HG03064 (cell line): Measurements from ENCODE around the gene DLGAP4.
"Not testable (repeated sequence)": the region's sequence is repeated elsewhere in the genome, so short reads cannot be mapped to it uniquely, and the experiment has no call there.

Source experiments
- ATAC-seq: cut with Tn5 transposase; IDR thresholded peaks from one replicate; pipeline ENCODE4 v1.9.1; 2021; ENCODE audit warnings: low read depth; ENCODE audit not compliant: unreplicated experiment

DLGAP4 gene

DNA sequence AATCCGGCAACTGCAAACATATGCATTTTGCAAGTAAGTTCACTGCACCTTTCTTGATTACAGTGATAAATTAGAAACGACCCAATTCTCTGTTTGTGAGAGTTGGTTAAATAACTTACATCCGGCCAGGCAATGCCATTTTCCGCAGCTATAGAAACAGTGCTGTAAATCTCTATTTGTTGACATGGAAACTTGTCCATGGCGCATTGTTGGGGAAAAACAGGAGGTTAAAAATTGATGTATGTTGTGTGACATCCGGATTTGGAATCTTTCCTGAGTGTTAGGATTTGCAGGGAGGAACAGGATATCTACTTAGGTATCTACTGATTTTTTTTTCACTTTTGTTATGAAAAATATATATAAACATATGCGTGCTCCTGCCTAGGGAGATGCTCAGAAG lies 66.5 kb downstream of the DLGAP4 start:
- no peak for ATAC-seq

DNA sequence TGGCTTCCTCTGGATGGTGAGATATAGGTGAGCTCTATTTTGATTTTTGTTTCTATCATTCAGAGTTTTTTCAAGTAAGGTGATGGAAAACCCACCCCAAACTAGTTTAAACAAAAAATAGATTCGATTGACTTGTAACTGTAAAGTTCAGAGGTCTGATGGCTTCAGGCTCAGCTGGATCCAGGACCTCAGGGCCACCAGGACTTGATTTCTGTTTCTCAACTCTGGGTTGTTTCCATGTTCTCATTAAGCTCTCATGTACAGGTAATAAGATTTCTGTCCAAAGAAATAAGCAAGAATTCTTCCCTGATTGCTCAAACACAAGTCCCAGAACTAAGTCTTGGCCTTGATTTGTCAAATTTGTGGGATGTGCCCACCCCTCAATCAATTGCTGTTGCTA lies 67.0 kb downstream of the DLGAP4 start:
- ATAC-seq: no peak

DNA sequence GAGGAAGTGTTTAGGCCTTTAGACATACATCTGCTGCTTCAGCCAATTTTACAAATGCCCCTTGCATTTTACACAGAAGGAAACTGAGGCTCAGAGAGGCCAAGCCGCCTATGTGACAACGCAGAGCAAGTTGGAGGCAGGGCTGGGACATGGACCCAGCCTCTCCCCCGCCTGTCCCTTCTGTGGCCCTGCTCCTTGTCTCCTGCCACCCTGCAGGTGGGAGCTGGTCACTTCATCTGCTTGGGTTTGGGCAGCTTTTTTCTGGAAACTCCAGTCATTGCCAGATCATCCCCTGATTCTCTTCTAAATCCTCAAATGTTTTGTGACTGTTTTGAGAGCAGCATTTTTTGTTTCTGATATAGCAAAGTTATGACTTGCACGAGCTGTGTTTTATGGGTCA lies 68.9 kb downstream of the DLGAP4 start:
- no peak for ATAC-seq

DNA sequence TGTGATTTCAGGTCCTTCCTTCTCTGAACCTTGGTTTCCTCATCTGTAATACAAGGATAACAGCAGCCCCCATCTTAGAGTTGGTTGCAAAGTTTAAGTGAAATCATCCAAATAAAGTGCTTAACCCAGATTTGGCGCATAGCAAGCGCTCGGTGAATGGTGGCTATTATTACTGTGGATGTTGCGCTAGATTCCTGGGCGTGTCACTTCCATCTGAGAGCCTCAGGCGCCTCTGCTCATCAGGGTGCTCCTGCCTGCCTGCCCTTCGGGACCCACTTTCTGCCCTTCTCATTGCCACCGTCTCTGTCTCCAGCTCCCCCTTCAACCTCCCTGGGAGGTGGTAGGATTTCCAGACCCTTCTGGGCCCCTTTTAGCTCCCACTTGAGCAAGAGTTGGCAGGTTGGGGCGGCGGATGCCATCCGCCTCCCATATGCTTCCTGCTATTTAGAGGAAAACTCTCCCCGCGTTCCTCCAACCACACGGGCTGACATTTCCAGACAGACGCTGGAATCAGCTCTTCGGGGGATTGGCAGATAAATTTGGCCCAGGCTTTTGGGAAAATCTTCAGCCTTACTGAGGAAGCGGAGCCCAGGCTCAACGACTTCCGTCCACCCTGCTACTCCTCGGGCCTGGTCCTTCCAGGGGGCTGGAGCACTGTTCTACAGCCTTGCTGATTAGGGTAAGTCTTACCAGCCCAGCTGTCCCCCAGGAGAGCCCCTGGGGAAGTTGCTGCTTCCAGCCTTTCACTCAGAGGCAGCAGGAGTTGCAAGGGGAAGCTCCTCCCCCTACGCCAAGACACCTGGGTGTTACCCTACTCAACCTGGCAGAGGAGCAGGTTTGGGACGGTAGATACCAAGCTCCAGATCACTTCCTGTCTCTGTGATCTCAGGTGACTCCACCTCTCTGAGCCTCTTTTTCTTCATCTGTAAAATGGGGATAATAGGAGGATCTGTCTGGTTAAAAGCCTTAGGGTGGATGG lies 71.5 kb downstream of the DLGAP4 start:
- no peak for ATAC-seq

DNA sequence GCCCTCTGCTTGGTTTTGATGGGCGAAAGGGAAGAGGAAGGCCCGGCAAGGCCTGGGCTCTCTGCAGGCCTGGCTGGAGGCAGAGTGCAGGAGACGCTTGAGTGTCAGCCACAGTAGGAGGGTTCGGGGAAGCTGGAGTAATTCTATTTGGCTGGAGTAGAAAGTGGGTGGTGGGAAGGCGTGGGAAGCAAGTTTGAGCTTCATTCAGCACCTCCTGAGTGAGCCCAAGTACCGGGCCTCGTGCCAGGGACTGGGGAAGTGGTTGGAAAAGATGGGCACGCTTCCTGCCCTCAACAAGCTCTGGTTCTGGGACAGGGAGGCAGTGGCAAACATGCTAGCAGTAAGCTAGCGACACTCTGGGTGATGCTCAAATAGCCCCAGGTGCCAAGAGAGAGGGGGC lies 72.5 kb downstream of the DLGAP4 start:
- no peak for ATAC-seq

DNA sequence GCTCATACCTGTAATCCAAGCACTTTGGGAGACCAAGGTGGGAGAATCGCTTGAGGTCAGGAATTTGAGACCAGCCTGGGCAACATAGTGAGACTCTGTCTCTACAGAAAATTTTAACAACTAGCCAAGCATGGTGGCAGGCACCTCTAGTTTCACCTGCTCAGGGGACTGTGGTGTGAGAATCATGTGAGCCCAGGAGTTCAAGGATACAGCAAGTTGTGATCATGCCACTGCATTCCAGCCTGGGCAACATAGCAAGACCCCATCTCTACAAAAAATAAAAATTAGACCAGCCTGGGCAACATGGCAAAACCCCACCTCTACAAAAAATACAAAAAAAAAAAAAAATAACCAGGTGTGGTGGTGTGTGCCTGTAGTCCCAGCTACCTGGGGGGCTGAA lies 73.8 kb downstream of the DLGAP4 start:
- not testable (repeated sequence) for ATAC-seq

DNA sequence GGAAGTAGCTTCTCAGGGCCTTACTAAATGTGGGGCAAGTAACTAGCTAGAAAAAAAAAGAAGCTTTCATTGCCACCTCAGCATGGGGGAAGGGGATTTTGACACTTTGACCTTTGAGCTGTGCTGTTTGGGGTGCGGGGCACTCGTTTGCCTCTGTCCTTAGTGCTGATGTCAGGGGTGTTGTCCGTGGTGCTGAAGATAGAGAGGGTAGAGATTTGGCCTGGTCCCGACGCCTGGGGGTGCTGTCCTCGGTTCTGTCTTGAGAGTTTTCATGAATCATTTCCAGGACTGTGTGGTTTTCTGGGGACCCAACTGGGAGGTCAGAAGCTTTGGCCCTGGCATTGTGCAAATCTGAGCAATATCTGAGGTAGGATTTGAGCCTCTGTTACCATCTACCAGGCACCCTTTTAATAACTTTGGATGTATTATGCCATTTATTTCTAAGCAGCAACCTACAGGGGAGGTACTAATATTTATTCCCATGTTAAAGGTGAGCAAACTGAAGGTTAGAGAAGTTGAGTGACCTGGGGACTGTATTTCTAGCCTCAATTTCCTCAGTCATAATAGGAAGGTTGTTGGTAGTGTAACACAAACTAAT lies 78.0 kb downstream of the DLGAP4 start:
- ATAC-seq: no peak

DNA sequence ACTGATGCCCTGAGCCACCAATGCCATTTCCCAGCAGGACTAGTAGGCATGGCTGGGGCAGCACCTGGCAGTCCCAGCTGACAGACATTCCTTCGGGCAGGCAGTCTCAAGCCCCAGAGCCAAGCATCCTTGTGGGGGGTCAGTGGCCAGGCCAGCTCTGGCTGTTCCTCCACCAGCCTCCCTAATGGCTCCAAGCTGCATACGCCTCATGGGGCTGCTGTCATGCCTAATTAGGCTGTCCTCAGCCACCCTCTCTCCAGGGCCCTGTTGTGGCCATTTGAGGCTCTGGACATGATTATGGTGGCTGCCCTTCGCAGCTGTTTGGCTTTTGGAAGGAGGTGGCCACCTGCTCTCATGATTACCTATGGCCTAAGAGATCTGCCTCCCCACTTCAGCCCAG lies 79.4 kb downstream of the DLGAP4 start:
- ATAC-seq: no peak

DNA sequence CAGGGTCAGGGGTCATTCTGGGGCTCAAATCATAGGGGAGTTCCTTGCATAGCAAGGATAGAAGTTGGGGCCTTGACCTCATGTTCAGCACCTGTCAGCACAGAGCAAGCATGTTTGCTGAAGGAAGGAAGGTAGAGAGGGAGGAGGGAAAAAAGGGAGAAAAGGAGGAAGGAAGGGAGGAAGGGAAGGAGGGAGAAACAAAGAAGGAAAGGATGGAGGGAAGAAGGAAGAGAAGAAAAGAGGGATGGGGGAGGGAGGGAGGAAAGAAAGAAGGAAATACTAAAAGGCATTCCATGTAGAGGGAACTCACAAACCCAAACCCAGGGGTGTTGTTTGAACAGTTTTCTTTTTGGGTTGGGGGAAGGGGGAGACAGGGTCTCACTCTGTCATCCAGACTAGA lies 80.1 kb downstream of the DLGAP4 start:
- ATAC-seq: no peak

DNA sequence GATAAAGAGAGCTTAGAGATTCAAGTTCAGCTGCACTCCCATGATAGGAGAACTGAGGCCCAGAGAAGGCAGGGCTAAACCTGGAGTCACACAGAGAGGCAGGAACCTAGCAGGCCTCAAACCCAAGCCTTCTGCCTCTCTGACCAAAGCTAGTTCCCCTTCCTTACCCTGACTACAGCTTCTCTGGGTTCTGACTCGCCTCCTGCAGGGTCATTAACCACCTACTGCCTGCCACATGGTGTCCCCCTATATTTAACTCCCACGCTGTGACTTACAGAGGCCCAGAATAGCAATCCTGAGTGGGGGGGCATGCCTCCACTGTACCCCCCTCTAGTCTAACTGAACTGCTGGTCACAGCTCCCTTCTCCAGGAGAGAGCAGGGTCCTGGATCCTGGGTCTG lies 84.1 kb downstream of the DLGAP4 start:
- no peak for ATAC-seq

DNA sequence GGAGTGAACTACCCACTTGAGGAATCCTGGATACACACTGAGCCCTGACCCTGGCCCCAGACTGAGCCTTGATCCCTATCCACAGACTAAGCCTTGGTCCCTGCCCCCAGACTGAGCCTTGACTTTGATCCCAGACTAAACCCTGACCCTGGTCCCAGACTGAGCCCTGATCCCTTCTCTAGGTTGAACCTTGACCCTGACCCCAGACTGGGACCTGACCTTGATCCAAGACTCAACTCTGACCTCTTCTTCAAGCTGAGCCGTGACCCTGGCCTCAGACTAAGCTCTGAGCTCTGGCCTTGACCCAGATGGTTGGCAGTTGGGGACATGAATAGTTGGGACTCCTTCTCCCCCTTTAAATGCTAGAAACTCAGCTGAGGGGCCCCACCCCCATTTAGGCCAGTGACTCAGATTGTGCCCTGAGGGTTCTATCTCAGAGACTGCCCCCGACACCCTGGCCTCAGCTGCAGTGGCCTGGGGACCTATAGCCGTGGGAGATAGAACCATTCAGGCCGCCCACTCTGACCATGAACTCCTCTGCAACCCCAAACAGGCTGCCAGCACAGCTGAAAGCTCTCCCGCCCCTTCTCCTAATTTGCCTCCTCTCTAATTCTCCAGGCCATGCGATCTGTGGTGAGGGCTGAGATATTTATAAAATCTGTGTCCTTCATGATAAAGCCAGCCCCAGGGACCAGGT lies 84.7 kb downstream of the DLGAP4 start:
- ATAC-seq: no peak

DNA sequence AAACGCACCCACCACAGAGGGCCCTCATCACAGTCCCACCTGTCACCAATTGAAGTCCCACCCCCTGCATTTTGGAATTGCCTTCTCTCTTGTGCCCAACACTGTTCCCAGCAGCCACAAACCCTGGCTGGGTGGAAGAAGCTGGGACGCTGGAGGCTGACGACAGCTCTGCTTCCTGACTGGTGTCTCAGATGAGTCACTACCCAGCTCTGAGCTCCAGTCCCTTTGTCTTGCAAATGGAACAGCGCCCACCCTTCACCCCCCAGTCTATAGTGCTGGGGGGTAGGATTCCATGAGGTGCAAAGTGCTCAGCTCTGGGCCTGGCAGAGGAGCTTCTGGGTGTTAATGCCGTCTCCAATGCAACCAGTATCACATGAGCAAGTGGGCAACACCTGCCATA lies 85.3 kb downstream of the DLGAP4 start:
- no peak for ATAC-seq

DNA sequence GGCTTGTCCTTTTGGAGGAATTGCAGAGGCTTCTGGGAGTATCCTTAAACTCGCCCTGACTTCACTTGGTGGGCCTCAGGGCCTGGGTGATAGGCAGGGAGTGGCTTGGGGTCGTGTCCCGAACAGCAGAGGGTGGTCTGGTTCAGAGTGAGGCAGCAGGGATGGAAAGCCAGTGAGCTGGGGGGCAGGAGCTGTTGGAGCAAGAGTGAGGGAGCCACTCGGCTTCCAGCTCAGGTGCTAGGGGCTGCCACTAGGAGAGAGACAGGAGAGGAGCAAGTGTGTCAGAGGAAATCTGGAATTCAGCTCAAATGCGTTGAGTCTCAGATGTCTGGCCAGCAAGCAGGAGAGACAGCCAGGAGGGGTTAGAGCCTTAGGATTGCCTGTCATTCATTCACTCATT lies 85.8 kb downstream of the DLGAP4 start:
- no peak for ATAC-seq

DNA sequence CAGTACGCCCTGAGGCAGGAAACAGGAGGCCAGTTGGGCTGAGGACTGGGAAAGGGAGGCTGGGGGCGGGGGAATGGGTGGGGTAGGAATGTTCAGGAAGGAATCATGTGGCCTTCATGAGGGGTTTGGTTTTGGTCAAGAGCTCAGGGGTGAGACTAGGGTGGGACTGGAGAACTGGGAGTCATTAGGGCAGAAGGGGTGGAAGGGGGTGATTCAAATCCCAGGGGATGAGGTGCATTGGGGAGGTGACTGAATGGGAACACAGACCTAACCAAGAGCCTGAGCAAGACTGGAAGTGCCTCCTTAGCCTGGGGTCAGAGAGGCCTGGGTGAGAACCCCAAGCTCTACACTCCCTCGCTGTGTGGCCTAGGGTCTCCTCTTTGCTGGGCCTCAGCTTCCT lies 86.8 kb downstream of the DLGAP4 start:
- ATAC-seq: no peak

DNA sequence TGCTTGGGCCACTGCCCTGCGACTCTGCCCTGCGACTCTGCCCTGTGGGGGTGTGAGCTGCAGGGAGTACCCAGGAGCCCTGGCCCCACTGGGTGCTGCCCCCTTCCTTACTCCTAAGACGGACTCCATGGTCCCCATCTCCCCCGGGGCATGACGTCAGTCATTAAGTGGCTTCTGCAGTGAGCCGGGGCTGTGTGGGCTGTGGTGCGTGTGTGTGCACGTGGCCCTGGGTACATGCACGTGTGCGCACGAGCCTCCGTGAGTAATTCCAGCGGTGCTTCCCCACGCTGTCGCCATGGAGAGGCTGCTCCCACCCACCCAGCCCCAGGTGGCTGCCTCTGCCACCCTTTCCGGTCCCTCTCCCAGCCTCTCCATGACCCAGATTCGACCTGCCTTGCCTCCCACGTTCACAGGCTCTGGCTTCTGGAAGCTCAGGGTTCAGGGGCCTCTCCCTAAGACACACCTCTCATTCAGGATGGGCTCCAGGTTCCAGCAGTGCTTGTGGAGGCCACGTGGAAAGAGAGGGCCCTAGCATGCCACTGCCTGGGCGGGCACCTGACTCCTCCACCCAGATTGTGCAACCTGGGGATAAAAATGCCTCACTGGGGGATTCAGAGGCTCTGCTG lies 88.3 kb downstream of the DLGAP4 start:
- no peak for ATAC-seq

DNA sequence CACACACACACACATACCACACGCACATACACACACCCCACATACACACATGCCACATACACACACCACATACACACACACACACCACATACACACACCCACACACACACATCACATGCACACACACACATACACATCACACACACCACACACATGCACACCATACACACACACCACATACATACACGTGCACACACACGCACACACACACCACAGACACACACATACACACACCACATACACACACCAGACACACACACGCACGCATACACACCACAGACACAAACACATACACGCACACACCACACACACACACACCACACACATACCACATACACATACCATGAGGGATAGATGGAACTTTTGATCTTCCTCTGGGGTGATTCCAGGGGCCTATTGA lies 90.2 kb downstream of the DLGAP4 start:
- no peak for ATAC-seq

DNA sequence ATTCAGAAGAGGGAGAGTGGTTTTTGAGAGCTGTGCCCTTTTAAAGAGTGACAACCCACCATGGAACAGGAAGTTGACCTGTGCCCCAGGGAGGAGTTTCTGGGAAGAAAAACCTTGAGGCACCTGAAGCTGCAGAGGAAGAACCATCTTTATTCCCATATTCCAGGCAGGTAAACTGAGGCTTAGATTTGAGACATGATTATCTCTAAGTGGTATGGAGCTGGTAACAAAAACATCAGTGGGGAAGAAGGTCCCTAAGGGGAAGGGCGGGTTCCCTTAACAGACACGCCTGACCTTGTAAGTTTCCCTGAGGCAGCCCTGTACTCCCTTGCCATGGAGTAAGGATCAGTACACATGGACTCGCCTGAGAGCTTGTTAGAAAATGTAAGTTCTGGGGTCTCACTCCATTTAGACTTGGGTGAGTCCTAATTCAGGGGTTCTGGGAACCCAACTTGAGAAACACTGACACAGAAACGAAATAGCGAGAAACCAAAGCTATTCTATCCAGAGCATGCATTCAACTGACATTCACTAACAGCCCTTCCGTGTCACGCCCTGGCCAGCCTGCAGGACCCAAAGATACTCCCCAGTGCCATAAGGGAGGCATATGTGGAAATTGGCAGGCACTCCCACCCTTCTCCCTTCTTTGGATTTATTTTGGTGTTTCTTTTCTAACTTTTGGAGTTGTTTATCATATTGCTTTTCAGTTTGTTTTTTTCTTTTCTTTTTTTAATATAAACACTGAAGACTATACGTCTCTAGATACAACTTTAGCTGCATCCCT lies 90.9 kb downstream of the DLGAP4 start:
- ATAC-seq: no peak

DNA sequence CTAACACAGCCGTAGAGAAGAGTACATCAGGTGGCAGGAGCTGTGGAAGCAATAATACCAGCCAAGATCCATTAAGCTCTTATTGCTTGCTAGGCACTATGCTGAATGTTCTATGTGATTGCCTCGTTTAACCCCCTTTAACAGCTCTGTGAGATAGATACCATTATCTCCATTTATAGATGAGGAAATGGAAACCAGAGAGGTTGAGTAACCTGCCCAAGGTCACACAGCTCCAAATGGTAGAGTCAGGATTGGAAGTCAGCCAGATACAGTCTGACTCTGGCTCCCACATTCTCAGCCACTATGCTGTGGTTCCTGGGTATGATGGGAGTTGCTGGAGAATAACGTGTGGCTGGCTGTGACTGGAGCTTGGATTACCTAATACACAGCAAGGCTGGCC lies 92.4 kb downstream of the DLGAP4 start:
- ATAC-seq: no peak

DNA sequence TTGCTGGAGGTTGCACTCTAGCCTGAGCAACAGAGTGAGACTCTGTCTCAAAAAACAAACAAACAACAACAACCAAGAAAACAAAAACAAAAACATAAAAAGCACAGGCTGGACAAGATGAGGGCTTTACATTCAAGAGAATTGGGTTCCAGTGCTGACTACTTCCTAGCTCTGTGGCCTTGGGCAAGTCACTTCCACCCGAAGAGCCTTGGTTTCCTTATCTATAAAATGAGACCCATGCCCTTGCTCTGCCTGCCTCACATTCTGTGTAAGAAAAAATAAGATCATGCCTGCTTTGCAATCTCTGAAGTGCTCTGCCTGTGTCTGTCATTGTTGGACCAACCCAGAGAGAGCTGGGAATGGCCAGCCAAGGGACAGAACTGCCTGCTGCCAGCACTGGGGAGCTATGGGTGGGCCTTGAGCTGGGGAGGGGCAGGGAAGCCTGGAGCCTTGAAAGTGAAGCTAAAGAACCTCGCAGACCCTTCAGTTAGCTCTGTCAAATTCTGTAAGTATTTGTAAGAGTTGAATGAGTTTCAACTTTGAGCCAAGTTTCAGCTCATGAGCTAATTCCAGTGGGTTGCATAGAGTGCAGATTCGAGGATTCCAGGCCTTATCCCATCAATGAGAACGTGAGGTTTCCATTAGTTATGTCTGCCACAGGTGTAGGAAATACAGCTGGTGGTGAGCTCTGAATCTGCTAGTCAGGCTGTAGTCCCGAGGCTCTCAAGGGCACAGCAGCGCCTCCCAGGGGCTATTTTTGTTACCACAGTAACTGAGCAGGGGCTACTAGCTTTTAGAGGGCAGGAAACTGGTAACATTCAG lies 93.2 kb downstream of the DLGAP4 start:
- ATAC-seq: no peak
